Measurements from ENCODE around the gene ABCA4.
A peak's percentile ranks its signal among the peaks of the same experiment; 100 is the strongest.

- no peak for TF ChIP-seq POLR2AphosphoS5 (IDR thresholded peaks at IDR 0.05; ENCODE audit: low read depth, low read length)
- no peak for TF ChIP-seq TAF1 (IDR thresholded peaks at IDR 0.05; ENCODE audit: low read depth, low read length)
- no peak for TF ChIP-seq POLR2A (IDR thresholded peaks at IDR 0.05; ENCODE audit: low read depth, low read length)
- no peak for TF ChIP-seq POU2F2 (IDR thresholded peaks at IDR 0.05; ENCODE audit: low read depth, low read length)
- TF ChIP-seq SPI1 (IDR thresholded peaks at IDR 0.05; ENCODE audit: low read depth, low read length), result 0 out of 2 replicates have a peak, but pooled peaks have one; percentile 7
These were observed 76.6 kb downstream of the ABCA4 start for GRCh38 chr1:94044290-94044790.

All from GM12891 (cell line).